AG04449 (cell line): ENCODE measurements around the gene JAZF1.

Experiments used
- CTCF ChIA-PET: fragments of 350-600 bp; formaldehyde crosslinking; extraction: SDS; loops from one replicate; lab custom pipeline; 2021; ENCODE audit warnings: antibody characterized with exemption; lab: Yijun Ruan, JAX
- POLR2A ChIA-PET: fragments of 400-600, 350-600 bp; formaldehyde crosslinking; extraction: SDS; loops from one replicate; lab custom pipeline; 2020; ENCODE audit warnings: antibody characterized with exemption, inconsistent platforms; lab: Yijun Ruan, JAX
- DNase-seq: peaks from one replicate; pipeline ENCODE4 v3.0.0-alpha.2; 2010; ENCODE audit warnings: low read depth, low spot score
- H3K4me3 ChIP-seq: 2 replicates; pipeline ENCODE4 v1.5.1; 2011; ENCODE audit warnings: low read depth, mild to moderate bottlenecking, control low read depth, low read length
- TF ChIP-seq, protein P1 (sequence below): IDR thresholded peaks from one replicate; pipeline ENCODE4 v1.5.1; 2011; ENCODE audit warnings: mild to moderate bottlenecking, moderate library complexity, low read length, control low read depth, inconsistent platforms; ENCODE audit not compliant: insufficient read depth; ENCODE audit errors: missing control alignments

Gene JAZF1

DNA sequence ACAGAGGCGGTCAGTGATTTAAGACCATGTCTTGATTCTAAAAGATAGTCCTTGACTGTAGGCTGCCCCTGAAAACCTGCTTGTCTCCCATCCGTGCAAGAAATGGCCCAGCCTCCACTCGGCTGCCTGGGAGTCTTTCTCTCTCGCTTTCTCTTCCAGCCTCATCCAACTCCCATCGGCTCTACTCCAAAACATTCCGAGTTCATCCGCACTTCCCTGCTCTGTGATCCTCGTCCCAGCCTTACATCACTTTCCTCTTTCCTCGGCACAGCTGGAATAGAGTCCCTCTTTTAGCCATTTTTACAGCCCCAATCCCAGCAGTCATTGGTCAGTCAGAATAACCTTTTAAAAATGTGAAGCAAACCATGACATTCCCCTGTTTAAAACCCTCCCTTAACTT, 305.5 kb downstream of the JAZF1 start:
- TF ChIP-seq, protein P1, sequence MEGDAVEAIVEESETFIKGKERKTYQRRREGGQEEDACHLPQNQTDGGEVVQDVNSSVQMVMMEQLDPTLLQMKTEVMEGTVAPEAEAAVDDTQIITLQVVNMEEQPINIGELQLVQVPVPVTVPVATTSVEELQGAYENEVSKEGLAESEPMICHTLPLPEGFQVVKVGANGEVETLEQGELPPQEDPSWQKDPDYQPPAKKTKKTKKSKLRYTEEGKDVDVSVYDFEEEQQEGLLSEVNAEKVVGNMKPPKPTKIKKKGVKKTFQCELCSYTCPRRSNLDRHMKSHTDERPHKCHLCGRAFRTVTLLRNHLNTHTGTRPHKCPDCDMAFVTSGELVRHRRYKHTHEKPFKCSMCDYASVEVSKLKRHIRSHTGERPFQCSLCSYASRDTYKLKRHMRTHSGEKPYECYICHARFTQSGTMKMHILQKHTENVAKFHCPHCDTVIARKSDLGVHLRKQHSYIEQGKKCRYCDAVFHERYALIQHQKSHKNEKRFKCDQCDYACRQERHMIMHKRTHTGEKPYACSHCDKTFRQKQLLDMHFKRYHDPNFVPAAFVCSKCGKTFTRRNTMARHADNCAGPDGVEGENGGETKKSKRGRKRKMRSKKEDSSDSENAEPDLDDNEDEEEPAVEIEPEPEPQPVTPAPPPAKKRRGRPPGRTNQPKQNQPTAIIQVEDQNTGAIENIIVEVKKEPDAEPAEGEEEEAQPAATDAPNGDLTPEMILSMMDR: no peak
- ChIA-PET CTCF (interaction anchor here (1.1 kb wide), 1 partner anchor 46 kb away, joined by 4 read pairs; no protein-coding TSS in a partner anchor), POLR2A (no interaction called here)
- no peak for DNase-seq
- no peak overlapping the region for H3K4me3 ChIP-seq

DNA sequence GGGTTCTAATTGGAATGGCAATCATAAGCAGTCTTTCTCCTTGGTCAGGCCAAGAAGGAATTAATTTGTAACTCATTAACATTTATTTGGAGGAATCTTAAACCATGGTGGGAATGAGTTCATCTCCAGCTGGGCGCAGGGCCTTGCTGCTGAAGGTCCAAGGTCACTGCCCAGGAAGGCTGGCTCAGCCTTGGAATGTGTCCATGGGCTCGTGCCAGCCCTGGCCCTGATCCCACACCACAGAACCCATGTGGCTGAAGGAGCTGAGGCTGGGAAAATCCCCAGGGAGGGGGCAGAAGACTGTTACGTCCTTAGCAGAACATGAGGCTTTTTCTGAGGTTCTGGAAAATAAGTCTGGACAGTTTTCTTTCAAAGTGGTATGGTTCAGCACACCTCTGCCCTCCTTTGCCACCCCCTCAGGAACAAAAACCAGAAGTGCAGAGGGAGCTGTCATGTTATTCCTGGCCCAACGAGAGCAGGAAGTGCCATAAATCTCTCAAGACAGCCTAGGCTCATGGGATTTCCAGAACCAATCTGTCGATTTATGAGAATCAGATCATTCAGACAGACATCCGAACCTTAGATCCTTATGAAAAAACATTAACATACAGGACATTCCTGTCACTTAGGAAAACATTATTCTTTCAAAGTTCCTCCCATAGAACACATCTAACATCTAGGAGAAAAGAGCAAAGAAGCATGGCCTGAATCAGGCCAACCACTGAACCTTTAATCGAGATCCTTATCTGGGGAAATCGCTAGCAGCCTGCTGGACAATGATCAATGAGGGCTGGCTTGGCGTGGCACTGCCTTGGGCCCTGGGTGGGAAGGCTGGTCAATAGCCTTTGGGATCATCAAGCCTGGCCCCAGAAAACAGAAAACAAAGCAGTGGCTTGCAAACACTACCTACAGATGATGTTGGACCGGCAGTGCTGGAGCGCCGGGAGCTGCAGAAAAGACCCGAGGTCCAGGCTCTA, 306.3 kb downstream of the JAZF1 start:
- no peak overlapping the region for H3K4me3 ChIP-seq
- DNase-seq: peak; percentile 24
- TF ChIP-seq, protein P1: no peak
- ChIA-PET CTCF (interaction anchor here (1.1 kb wide), 1 partner anchor 47 kb away, joined by 4 read pairs; no protein-coding TSS in a partner anchor), POLR2A (no interaction called here)

DNA sequence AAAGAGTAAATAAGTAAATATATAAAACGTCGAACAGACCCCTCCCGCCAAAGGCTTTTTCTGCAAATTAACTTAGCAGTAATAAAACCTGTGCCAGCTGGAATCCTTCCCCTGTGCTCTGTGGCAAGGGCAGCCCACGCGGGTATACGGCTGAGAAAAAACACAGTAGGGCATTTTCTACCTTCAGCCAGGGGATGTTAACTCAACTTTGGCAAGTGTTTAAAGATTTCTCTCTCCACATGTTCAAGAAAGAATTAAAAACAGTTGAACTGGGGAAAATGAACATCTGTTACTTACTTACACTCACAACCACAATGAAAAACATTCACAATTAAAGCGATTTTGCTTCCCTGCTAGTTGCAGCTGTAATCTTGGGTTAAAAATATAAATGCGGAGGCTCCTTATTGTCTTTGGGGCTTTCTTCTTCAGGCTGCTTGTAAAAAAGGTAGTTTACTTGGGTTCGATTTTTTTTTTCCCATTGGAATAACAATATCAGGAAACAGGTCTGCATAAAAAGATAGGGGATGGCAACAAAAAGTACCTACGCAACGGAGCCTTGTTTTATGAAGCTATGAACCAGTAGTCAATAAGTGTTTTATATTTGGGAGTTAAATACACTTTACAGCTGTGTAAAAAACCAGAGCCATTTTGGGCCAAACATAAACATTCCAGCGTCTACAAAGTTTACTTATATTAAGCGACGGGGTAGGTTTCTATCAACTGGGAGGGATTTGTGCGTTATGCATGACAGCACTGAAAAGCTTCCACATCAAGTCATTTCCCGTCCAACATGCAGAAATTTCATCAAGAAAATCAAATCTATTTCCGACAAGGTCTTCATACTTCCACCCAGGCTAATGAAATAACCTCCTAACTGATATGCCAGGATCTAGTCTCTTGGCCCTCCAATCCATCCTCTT, 308.0 kb downstream of the JAZF1 start:
- TF ChIP-seq, protein P1: no peak
- no peak for DNase-seq
- no peak overlapping the region for H3K4me3 ChIP-seq
- ChIA-PET CTCF (interaction anchor here (0.7 to 1.0 kb wide), 3 partner anchors 13 to 225 kb away, joined by 3 read pairs; no protein-coding TSS in a partner anchor), POLR2A (no interaction called here)

DNA sequence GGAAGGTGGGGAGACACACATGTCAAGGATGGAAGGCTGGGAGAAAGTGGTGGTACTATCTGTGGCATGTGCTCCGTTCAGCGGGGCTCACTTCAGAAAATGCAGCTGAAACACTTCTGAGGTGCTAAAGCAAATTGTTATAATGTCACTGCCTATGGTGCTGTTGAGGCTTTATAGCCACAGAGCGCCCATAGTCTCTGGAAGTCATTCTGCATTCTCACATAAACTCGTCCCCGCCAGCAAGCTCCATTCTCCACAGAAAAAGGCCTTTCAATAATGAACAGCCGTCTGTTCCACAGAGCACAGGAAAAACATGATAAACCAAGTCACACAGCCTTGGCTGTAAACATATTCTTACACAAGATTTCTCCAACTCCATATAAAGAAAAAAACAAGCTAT, 308.7 kb downstream of the JAZF1 start:
- no peak overlapping the region for H3K4me3 ChIP-seq
- no peak for DNase-seq
- POLR2A ChIA-PET: no interaction called here
- TF ChIP-seq, protein P1: no peak
- CTCF ChIA-PET: interaction anchor here (0.7 to 1.0 kb wide), 2 partner anchors 12 to 127 kb away, joined by 3 read pairs; no protein-coding TSS in a partner anchor

DNA sequence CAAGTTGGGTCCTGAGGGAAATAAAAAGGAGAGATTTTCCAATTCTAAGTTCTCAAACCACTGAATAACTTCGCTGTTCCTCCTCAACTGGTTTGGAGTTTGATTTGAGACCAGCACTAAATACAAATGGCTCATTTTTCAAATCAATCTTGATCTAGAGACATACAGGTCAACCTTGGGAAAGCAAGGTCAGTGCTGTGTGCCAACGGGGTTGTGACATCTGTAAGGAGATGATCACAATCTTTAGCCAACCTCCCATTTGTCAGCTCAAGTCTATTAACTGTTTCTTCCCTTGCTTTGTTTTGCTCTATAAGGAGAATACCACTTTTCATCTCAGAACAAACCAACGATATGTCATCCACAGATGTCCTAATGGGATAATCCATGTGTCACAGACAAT, 309.5 kb downstream of the JAZF1 start:
- TF ChIP-seq, protein P1: no peak
- no peak overlapping the region for H3K4me3 ChIP-seq
- ChIA-PET CTCF (no interaction called here), POLR2A (no interaction called here)
- no peak for DNase-seq
